OCI-M2 (cell line): ENCODE measurements around the gene LAMTOR2.

ENCODE experiments used
- DNase-seq: peaks from one replicate; lab custom pipeline; 2025; ENCODE audit not compliant: unreplicated experiment; lab: John Stamatoyannopoulos, UW

LAMTOR2 gene

GRCh38 chr1:156096640-156097391 is 42.2 kb downstream of the LAMTOR2 start:
- DNase-seq: no peak

- DNase-seq: no peak
These were observed 43.1 kb downstream of the LAMTOR2 start for GRCh38 chr1:156097499-156098178.

GRCh38 chr1:156098784-156099183 is 44.2 kb downstream of the LAMTOR2 start:
- no peak for DNase-seq

- DNase-seq: no peak
These were observed 44.7 kb downstream of the LAMTOR2 start for GRCh38 chr1:156099282-156099681.

GRCh38 chr1:156100205-156100995 is 45.8 kb downstream of the LAMTOR2 start:
- DNase-seq: no peak

GRCh38 chr1:156101880-156102279 is 47.3 kb downstream of the LAMTOR2 start:
- DNase-seq: no peak

- no peak for DNase-seq
These were observed 48.3 kb downstream of the LAMTOR2 start for GRCh38 chr1:156102633-156103511.

GRCh38 chr1:156103521-156103947 is 49.0 kb downstream of the LAMTOR2 start:
- no peak for DNase-seq

GRCh38 chr1:156104065-156104810 is 49.7 kb downstream of the LAMTOR2 start:
- no peak for DNase-seq

- DNase-seq: no peak
These were observed 50.6 kb downstream of the LAMTOR2 start for GRCh38 chr1:156104861-156105832.

- DNase-seq: no peak
These were observed 52.3 kb downstream of the LAMTOR2 start for GRCh38 chr1:156106624-156107488.

GRCh38 chr1:156108057-156108456 is 53.5 kb downstream of the LAMTOR2 start:
- DNase-seq: no peak
